Eye (tissue), 1 donor: ENCODE data around the gene PLXNA1.

Source experiments
- DNase-seq: peaks from one replicate; pipeline ENCODE4 v3.0.0-alpha.2; 2015

PLXNA1 gene

DNA sequence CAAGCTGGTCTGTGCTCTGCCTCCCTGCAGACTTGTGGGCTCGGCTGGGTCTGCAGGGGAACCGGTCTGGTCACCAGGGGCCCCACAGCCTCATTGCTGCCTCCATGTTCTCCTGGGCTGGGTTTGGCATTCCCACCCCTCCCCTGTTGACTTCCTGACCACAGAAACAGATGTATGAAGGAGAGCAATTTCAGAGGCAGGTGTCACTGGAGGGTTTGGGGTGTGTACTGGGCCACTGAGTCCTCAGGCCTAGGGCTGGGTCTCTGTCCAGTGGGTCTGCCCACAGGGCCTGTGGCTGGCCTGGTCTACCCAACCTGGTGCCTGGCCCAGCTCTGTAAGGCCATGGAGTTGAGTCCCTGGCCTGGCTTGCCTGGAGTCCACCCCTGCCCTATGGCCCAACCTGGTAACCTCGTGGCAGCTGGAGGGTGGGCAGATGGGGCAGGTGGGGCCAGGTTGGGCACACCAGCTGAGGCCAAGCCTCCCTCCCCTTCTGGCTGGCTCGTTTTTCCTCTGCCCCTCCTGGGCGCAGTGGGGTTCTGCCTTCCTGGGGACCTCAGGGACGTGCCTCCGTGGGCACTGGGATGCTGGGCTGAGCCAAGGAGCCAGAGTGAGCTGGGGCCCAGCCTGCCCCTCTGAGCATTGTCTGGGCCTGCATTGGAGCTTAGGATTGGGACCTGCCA lies 20.8 kb downstream of the PLXNA1 start:
- DNase-seq, result no peak

- DNase-seq, result no peak
Observed at GRCh38 chr3:127004641-127005397, 21.9 kb downstream of the PLXNA1 start.

DNA sequence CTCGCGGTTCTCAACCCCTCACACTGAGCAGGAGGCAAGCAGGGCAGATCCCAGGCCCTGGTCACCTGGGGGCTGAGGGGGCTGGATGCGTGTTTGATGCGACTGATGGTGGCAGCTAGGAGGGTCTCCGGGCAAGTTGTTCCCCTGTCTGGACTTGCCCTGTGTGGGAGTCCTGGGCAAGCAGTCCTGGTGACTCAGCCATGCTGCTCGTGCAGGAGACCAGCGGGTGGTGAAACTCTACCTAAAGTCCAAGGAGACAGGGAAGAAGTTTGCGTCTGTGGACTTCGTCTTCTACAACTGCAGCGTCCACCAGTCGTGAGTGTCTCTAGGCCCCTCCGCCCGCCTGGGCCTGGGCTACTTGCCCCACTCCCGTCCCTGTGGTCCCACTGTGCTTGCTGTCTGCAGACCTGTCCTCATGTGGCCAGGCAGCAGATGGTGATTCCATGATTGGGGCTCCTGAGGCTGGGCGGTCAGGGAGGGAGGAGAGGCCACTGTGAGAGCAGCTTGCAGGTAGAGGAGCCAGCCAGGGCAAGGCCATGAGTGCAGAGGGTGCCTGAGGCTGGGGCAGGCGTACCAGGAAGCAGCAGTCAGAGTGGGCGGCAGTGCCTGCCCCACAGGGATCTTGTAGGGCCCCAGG lies 23.1 kb downstream of the PLXNA1 start:
- no peak for DNase-seq

GRCh38 chr3:127006781-127007436 lies 24.0 kb downstream of the PLXNA1 start:
- DNase-seq, result no peak

DNA sequence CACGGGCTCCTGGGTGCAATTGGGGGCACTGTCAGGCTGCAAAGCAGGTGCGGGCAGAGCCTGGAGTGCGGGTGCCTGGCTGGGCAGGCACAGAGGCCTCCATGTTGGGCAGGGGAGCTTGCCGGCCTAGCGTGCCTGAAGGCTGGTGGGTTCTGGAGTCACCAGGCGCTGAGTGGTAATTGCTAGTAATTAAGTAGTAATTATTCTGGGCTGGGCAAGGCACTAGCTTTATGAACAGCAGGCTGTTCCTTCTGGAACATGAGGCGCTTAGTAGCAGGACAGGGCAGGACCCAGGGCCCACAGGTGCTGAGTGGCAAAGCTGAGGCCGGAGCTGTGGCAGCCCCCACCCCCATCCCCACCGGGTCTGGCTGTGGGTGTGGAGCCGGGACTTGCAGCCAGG lies 25.3 kb downstream of the PLXNA1 start:
- no peak for DNase-seq

- DNase-seq, result no peak
Observed at GRCh38 chr3:127009531-127009930, 26.6 kb downstream of the PLXNA1 start.

DNA sequence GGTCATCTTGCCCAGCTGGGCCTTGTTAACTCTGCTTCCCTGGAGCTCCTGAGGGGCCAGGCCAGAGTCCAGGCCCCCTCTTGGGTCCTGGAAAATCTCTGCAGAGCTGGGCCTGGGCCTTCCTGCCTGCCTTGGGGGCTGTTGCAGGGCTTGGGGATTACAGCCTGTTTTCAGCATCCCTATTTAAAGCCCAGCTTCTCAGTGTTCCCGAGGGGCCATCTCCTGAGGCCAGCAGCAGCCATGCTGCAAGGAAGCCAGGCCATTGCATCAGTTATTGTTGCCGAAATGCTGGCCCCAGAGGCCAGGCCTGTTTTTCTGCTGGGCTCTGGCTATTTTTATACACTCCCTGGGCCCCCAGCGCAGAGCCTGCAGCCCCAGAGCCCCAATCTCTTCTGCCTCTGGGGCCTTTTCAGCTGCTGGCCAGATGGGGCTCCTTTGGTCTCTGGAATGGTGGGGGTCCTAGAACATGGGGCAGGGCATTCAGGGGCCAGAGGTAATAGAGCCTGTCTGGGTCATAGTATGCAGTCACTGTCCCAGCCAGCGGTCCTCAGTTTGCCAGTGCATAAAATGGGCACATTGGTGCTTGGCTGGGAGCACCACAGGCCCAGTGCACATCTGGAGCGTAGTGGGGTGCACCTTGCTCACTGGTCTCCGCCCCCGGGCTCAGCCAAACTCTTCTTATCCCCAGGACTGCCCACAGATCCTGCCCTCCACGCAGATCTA lies 28.5 kb downstream of the PLXNA1 start:
- DNase-seq, result no peak

DNA sequence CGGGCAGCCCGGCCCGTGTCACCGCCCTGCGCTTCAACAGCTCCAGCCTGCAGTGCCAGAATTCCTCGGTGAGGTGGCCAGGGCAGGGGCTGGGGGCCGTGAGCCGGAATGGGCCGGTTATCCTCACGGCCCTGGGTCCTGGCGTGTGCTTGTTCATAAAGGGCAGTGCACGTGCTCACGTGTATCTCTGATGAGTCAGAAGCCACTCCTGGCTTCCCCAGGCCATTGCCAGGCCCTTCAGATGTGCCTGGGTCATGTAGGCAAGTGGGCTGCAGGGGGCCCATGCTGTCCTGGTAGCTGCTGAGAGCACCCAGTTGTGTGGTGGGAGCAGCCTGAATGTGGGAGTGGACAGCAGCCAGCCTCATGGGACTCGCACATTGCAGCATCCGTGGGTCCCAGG lies 29.2 kb downstream of the PLXNA1 start:
- no peak for DNase-seq

DNA sequence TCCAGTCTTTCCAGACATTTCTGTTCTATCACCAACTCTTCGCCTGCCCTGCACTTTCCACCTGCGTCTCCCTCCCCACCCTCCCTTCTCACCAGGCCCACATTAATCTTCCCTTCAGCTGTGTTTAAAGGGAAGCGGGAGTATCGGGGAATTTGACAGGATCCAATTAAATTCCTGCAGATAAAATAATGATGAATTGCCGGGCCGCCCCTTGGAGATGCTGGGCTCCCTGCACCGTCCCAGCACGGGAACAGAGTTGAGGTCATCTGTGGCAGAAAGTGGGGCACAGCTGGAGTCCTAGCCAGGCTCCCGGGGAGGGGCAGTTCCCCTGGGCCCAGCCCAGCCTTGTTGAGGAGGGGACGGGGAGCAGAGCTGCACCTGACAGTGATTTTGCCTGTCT lies 30.3 kb downstream of the PLXNA1 start:
- no peak for DNase-seq

DNA sequence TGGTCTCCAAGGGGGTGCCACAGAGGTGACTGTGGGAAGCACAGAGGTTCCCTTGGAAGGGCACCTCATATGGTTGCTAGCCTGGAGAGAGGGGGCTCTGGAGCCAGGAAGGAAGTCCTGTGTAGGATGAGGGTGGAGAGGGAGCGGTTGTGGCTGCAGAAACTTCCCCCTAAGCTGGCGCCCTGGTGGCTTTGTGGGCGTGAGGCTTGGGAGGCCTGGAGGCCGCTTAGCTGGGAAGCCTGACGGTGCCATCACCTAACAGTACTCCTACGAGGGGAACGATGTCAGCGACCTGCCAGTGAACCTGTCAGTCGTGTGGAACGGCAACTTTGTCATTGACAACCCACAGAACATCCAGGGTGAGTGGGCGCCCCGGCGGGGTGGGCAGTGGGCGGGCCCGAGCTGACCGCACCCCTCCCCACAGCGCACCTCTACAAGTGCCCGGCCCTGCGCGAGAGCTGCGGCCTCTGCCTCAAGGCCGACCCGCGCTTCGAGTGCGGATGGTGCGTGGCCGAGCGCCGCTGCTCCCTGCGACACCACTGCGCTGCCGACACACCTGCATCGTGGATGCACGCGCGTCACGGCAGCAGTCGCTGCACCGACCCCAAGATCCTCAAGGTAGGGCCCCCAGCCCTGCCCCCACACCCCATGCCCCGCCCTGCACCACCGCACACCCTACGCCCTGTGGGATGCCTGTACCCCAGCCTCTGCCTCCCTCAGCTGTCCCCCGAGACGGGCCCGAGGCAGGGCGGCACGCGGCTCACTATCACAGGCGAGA lies 31.0 kb downstream of the PLXNA1 start:
- DNase-seq, result no peak

- no peak for DNase-seq
Observed at GRCh38 chr3:127014536-127015281, 31.8 kb downstream of the PLXNA1 start.

DNA sequence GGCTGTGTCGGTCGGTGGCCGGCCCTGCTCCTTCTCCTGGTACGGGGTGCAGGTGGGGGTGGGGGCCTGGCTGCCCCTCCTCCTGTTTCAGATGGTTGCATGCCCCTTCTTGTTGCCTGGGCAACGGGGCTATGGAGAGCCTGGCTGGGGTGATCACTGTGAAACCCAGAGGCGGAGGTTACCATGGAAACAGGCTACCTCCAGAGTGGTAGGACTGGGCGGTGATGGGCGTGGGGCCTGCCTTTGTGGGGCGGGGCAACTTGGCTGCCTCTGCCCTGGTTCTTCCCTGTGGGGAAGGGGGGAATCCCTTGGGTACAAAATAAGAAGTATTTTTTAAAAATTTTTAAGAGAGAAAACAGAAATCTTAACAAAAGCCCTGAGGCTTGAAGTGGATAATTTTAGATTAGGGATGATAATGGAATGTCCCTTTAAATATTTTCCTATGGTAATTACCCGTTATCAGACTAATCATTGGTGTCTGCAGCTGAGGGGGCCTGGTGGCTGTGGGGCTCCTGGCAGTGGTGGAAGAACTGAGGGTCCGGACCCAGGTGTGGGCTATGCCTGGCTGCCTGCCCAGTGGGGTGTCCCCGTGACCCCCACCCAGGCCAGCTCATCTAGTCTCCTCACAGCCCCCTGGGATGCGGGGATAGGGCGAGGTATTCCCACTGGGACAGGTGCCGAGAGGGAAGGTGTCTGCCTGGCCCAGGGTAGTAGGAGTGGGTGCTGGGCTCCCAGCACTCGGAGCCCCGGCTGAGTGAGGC lies 32.5 kb downstream of the PLXNA1 start:
- DNase-seq, result peak; percentile 77

DNA sequence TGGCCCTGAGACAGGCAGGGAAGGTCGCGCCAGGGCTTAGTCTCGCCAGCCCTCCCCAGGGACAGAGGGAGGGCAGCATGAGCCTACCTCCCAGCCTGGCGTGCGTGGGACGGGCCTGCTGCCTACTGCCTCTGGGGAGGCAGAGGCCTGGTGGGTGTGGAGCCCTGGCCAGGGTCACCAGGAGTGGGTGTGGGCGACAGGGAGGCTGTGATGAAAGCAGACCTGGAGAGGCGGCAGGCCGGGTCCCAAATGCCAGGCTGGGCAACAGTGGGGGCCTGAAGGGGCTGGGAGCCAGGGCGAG lies 33.1 kb downstream of the PLXNA1 start:
- DNase-seq, result no peak

- no peak for DNase-seq
Observed at GRCh38 chr3:127016461-127016860, 33.5 kb downstream of the PLXNA1 start.

DNA sequence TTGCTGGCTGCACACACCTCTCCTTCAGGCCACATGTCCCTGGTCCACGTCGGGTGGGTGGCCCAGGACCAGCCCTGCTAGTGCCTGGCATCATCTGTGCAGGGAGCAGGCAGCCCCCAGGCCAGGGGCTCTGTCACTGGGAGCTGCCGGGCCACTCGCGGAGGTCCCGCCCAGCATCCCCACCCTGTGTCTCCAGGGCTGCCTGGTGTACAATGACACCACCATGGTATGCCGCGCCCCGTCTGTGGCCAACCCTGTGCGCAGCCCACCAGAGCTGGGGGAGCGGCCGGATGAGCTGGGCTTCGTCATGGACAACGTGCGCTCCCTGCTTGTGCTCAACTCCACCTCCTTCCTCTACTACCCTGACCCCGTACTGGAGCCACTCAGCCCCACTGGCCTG lies 34.3 kb downstream of the PLXNA1 start:
- no peak for DNase-seq

- DNase-seq, result no peak
Observed at GRCh38 chr3:127017781-127018180, 34.9 kb downstream of the PLXNA1 start.

DNA sequence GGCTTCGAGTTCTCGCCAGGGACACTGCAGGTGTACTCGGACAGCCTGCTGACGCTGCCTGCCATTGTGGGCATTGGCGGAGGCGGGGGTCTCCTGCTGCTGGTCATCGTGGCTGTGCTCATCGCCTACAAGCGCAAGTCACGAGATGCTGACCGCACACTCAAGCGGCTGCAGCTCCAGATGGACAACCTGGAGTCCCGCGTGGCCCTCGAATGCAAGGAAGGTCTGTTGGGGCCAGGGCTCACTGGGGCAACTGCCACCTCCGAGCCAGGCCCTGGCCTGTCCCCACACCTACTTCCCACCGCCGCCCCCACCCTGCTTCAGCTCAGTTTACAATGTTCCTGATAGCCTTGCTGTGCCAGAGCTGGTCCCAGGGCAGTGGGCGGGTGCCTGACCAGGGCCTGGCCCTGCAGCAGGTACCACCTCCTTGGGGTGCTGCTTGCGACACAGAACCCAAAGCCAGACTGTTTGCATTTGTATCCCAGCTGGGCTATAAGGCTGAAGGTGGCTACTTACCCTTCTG lies 35.5 kb downstream of the PLXNA1 start:
- DNase-seq, result no peak

DNA sequence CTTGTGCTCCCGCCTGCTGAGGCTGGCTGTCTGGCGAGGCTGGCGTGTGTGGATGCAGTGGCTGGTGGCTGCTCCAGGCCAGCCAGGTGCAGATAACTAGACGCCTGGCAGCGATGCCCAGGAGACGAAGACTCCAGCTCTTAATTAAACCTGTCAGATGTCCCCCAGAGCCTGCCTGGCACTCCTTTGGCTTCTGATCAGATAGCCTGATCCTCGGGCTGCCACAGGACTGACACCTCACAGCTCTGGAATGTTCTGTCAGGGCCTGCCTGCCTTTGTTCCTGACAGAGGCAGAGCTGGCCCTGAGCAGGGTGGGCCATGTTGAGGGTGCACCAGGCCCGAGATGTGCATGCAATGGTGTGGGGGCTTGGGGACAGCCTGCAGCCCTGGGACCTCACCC lies 36.5 kb downstream of the PLXNA1 start:
- DNase-seq, result no peak

- DNase-seq, result no peak
Observed at GRCh38 chr3:127020543-127020942, 37.6 kb downstream of the PLXNA1 start.

GRCh38 chr3:127022849-127023248 lies 39.9 kb downstream of the PLXNA1 start:
- no peak for DNase-seq

GRCh38 chr3:127025456-127025855 lies 42.5 kb downstream of the PLXNA1 start:
- no peak for DNase-seq
